ENCODE measurements around the gene FREM2.

The FREM2 gene

DNA sequence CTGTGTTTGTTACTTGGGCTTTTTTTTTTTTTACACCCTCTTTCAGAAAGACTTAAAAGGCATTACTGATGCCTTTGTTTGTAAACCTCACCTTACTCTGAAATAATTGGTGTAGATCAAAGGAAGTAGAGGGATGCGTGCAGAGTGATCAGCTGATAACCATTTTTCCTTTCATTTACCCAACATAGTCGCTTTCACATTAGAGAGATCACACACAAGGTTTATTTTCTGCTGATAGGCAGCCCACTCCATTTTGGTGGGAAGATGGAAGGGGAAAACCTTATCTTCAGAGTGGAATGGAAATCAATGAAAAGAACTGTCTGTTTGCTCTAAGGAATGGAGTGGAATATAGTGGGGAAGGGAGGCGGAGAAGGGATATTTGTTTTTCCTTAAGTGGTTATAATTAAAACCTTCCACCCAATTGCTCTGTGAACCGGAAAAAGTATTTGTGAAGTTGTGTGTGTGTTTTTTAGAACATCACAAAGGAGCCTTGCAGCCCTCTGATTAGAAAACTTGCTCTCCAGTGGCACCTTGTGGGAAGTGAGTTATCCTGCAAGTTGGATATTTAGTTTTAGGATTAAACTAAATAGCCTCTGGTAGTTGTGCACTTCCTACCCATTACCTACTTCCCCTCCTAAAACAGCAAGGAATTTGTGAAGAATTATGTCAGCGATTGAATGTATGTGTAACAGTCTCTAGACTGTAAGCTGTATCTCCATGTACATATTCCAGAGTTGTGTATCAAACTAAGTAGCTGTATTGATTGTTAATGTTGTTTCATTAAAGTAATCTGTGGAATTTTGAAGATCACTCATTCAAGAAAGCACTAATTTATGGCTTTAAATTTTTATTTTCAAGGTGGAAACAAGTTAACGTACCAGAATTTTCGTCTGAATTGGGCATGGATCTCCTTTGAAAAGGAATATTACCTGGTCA lies 76.8 kb downstream of the FREM2 start:
- DNase-seq, result no peak

DNA sequence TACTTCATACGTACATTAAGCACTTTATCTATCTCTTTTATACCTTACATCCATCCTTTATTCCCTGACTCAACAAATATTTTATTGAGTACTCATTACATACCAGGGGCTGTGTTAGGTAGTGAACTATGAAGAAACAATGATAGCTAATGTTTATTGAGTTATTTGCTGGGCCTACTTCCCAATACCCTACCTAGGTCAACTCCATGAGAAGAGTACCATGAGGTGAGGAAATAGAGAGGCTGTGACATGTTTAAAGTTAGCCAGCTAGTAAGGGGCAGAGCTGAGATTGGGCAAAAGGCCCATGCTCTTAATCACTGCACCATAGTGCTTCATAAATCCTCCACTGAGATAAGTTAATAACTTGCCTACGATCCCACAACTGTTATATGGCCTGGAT lies 79.9 kb downstream of the FREM2 start:
- DNase-seq, result no peak

DNA sequence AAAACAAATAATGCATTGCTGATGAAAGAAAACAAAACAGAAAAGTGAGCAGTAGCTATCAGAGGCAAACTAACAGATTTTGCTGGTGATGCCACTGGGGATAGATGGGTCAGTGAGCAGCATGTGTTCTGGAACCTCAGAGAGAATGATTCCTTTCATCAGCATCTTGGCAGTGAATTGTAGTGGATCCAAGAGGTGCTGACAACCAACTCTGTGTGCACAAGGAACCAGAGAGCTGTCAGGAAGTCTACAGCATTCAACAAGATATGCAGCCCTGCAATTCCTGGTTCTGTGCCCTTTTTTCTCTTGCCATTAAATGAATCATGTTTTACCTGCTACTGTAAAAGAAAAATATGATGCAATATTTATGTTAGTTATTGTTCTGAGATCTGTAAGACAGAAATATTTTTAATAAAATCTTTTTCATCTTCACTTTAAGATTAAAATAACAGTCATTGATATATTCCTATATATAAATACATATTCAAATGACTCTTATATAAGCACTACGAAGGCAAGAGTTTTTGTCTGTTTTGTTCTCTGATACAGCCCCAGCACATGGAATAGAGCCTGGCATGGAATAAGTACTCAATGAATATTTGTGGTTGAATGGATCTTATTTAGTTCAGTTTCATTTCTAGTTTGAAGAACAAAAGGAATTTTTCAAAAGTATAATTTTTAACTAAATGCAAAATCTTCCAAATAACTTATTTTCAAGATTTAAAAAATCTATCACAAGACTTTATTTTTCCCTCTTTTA lies 80.8 kb downstream of the FREM2 start:
- DNase-seq, result no peak

DNA sequence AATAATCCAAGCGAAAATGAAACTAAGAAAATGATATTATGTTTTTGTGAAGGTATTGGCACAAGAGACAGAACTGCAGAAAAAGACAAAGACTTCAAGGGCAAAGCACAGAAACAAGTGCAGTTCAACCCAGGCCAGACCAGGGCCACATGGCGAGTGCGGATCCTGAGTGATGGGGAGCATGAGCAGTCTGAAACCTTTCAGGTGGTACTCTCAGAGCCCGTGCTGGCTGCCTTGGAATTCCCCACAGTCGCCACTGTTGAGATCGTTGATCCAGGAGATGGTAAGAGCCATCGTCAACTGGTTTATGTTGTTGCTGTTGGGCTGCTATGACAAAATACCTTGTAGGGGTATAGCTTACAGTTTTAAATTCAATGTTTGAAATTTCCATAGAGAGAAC lies 82.6 kb downstream of the FREM2 start:
- no peak for DNase-seq

DNA sequence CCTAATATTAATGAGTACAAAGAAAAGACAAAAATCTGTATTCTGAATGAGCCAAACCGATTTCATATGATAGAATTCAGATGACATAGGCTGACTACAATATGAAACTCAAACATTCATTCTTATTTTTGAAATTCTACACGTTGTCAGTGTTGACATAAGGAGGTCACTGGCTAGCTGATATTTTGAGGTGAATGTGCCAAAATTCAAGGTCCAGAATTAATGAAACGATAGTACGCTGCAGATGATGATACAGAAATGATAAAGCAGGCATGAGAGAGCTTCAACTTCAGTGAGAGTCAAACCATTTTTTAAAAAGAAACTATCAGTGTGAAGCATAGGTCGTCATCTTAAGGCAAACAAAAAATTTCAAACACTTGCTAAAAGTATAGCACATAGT lies 88.2 kb downstream of the FREM2 start:
- DNase-seq, result no peak

DNA sequence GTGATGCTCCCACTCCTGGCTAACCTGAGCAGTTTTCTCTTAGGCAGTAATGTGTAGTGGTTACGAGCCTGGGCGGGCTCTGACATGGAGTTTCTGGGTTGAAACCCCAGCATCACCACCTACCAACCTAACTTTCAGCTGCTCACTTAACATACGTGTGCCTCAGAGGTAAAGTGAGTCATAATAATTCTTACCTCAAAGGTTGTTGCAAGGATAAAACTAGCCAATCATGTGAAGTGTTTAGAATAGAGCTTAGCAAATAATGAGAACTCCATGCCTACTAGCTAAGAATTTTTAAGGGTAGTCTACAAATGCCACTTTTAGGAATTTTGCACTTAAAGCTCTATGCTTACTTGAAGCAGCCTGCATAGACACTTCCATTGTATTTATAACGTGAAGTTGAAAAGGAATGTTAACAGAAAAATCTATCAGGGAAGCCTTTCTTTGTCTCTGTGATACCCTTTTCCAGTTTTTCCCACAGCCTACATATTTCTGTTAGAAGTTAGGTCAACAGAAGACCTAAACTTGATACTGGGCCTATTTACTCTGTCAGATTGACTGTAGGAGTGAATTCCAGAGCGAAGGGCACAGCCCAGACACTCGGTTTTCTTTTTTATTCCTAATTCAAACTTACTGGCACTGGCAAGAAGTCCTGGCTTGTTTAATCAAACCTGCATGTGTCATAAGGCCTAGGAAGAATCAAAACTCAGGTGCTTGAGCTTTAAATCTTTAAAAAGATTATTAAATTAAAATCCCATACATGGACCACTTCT lies 90.7 kb downstream of the FREM2 start:
- no peak for DNase-seq

DNA sequence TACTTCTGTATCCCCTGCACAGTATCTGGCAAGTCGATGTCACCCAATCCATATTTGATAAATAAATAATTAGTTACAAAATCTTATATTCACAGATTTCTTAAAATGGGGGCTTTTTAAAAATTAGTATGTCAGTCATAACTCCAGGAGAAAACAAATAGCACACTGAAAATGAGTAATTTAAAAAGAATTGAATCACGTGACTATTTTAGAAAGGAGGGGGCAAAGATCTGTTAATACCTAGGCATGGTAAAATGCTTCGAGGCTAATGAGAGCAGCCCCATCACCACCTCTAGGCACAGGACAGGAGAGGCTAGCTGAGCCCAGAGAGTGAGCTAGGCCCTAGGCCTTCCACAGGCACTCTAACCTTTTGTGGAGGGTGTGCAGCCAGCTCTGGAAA lies 94.7 kb downstream of the FREM2 start:
- no peak for DNase-seq

DNA sequence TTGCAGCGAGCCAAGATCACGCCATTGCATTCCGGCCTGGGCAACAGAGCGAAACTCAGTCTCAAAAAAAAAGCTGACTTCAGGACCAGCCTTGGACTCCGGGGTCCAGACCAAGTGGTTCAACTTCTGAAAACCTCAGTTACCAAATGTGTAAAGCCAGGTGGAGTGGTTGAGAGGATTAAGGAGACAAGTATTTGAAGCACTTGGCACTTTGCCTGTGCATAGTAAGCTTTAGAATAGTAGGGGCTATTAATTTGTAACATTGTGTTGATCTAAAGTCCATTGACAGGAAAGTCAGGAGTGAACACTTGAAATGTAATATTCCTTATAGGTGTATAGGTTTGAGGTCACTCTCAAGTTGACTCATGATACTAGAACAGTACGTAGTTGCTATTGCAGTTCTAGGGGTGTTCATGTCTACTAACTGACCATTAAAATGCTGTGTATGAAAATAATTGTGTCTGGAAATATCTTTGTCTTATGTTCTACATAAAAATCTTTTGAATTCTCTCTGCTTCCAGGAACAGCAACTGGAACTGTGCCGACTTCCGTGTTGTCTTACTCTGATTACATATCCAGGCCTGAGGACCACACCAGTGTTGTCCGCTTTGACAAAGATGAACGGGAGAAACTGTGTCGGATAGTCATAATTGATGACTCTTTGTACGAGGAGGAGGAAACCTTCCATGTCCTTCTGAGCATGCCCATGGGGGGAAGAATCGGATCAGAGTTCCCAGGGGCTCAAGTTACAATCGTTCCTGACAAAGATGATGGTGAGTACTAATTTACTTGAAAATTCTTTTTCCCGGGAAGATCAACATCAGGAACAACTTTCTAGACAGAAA lies 97.4 kb downstream of the FREM2 start:
- no peak for DNase-seq

DNA sequence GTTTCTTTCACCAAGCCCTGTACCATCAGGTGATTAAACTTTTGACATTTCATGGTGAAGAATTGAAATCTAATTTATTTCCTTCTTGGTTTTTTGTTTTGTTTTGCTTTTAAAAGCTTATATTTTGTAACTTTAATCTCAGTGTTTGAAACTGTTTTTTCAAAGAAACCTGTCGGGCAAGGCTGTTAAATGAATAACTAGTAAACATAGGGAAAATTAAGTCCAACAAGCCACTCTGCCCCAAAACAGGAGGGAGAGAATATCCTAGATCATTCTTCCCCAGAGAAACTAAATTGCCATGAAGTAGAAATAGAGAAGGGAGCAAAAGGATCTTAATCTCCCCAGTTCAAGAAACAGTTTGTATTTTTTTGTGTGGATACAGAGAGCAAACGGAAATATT lies 98.2 kb downstream of the FREM2 start:
- DNase-seq, result no peak

DNA sequence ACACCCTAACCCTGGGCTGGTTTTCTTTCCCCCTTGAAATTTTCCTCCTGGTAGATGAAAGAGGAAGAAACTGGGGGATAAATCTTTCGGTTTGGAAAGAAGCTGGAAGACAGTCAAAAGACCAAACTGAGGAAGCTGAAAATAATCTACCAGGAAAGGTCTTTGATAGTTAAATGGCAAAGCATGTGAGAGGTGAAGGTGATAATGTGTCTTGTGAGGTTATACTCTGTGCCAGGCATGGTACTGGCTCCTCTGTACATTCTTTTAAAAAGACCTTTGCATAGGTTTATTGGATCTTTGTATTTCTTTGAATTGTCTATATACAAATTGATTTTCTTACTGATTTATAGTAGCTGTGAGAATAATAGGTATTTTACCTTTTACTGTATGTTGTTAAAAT lies 98.6 kb downstream of the FREM2 start:
- DNase-seq, result no peak

DNA sequence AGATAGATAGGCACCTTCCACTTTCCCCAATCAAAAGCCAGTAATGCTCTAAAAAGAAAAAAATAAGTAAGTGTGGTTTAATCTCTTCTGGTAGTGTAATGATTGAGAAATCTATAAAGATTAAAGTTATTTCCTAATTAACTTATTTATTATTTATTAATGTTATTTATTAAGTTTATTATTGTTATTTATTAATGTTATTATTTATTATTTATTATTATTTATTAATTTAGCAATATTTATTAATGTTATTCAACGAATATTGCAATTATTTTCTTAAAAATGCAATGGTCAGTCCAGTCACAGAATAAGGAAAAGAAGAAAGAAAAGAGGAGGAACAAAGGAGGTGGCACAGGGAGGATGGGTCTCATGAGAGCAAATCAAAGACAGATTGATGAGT lies 100.7 kb downstream of the FREM2 start:
- DNase-seq, result no peak

DNA sequence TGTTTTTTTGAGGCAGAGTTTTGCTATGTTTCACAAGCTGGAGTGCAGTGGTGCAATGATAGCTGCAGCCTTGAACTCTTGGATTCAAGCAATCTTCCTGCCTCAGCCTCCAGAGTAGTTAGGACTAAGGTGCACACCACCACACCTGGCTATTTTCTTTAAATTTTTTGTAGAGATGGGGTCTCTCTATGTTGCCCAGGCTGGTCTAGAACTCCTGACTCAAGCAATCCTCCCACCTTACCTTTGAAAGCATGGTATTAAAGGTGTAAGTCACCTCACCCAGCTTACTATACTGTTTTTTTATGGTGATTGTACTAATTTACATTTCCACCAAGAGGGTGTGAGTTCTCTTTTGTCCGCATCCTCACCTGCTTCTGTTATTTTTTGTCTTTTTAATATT lies 110.0 kb downstream of the FREM2 start:
- DNase-seq, result no peak

DNA sequence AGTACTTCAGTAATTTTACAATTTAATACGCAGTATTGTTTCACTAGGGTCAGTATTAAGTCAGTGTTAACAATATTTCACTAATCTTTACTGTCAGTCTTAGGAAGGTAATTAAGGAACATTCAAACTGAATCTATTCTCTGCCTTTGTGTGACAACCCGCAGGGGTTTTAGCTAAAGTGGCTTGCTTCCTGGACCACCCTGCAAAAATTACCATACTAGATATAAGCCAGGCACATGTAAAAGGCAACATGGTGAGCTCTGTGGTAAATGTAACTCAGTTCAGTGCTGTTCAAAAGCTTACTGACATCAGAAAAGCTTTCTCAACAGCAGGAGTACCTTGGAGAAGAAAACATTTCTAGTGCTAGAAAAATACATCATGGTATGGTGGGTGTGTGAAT lies 116.7 kb downstream of the FREM2 start:
- no peak for DNase-seq

DNA sequence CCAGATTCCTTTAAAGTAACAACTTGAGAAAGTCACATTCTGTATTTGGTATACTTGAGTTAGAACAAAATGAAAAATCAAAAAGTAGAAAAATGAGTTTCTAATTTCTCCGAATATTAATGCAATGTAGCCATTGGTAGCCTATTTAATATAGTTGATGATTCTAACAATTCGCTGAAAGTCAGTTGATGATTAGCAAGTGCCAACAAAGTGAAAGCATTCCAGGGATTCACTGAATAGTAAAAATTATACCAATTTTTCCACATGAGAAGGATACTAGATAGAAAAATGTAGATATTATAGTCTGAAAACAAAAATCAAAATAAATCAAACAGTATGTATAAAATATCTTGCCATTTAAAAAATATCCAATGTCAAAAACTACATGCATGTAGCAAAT lies 117.2 kb downstream of the FREM2 start:
- DNase-seq, result no peak

DNA sequence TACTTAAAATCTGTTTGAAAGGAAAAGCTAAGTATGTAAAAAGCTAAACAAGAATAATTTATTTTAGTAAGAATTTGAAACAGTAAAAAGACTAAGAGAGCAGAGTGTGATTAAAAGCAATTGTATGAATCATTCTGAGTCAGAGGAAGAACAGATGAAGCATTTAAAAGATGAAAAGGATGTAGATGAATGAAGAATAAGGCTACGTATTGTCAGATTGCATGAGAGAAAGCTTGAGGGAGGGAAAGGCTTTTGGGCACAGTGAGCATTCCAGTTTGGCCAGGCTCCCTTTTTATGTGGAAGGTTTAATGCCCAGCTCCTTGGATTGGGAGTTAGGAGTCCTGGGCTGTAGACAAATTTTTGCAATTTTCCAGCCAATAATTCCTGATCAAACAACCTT lies 117.7 kb downstream of the FREM2 start:
- no peak for DNase-seq

DNA sequence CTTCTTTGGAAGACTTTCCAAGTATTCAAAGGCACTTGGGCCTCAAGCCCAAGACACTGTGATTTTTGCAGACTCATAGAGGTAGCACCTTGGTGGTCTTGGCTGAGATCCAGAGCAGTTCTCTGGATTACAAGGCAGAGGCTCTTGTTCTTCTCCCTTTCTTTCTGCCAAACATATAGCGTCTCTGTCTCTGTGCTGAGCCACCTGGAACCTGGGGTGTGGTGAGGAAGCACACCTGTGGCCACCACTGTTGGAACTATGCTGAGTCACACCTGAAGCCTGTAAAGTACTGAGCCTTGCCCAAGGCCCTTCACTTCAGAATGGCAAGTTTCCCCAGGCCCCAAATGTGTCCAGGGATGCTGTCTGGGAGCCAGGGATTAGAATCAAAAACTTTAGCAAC lies 127.5 kb downstream of the FREM2 start:
- DNase-seq, result no peak

DNA sequence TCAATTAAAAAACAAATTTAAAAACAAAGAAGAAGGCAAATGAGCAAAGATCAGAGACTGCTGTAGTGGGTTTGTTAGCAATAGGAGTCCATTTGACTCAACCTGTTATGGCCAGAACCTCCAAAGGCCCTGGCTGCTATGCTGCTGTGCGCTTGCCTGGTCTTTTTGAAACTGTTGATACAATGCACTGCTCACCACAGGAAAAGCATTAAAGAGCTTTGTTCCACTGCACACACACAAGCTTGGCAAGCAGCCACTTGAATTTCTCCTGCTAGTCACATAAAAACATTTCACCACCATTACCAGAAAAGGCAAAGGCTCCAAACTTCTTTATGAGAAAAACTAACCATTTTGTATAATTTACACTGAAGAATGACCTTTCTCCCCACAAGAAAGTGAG lies 132.2 kb downstream of the FREM2 start:
- no peak for DNase-seq

DNA sequence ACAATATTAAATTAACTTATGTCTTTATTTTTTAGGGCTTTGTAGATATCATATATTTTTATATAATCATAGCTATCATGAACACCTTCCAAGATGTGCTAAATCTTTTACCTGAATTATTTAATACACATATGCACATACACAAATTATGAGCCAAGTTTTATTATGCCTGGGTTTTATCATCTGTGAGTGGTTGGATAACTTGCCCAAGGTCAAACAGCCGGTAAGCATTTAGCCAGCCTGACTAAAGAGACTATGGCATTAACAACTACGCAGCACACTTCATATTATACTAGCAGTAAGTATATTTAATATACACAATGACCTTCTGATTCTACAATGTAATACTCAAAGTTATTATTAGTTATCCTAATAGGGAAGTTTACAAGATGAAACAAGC lies 132.7 kb downstream of the FREM2 start:
- DNase-seq, result no peak

DNA sequence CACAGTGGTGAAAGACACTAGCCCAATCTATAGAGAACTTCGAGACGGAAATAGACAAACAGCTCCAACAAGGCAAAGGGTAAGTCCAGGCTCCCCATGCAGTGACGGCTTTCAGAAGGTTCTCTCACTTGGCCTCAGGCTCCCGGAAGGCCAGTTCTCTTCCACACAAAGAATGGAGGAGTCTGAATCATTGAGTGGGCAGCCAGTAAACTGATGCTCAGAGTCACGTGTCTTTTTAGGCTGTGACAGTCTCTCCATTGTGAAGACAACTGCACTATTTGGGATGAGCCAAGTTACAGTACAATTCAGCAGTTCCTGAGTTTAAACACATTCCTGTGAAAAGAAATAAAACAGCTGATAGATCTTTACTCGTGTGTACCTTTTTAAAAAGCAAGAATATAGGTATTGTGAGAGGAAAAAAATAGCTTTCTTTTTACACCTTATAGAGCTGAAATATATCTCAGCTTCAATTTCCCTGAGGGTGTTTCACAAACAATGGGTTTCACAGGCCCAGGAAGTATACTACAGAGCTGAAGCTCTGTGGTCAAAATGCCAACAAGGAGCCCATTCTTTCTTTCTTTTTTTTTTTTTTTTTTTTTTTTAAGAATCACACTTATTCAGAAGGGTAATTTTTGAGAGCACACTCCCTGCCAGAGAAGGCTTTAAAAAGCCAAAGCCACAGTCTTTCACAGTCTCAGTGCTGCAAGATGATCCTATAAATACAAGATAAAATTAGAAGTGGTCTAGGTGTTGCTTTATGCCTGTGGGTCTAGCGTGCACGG lies 135.1 kb downstream of the FREM2 start:
- DNase-seq, result no peak

DNA sequence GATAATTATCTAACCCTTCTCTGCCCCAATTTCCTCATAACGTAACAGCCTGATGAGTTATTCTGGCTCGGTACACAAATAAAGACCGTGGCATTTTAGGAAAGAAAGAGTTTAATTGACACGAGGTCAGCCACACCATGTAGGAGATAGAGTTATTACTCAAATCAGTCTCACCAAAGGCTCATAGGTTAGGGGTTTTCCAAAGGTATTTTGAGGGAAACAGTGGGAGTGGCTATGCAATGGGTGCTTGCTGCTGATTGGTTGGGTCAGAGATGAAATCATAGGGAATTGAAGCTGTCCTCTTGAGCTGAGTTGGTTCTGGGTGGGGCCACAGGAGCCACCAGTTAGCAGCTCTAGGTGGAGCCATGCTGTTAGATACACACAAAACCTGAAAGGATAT lies 137.5 kb downstream of the FREM2 start:
- no peak for DNase-seq

DNA sequence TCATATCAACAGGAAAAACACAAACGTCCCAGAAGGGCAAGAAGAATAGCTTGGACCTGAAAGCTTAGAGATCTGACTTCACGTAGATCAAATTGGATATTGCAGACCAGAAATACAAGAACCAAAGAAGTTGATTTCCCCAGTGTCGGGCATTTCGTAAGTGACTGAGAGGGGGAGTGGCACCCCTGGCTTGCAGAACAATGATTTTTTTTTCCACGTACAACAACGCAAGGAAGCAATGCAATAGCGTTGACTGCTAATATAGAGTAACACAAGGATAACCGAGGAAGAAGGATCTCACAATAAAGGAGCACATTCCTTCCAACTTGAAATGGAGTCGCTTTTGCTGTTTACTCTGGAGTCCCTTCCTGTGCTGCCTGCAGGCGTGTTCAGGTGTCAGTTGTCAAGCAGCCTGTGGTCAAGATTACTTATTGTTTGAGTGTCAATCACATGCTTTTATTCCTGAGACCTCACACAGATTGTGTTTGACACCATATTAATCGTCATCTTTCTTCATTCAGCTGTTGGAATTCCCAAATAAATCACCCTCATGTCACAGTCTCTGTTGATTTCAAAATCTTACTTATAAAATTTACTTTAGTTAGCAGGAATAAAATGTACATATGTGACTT lies 139.4 kb downstream of the FREM2 start:
- no peak for DNase-seq

Data from inflammatory macrophage treated with lipopolysaccharide for 4 hours (primary cell).